Tibial artery (tissue), 4 donors: ENCODE results near the gene RPRD1B.

Experiments
- DNase-seq, 2 donors: peaks; one replicate each; pipeline ENCODE4 v3.0.0-alpha.2; 2019
- H3K27ac ChIP-seq, 2 donors: fragments of 200-600 bp; sonication (generic) in 1 of 2; 1 replicate in 1 of 2; 2 replicates in 1 of 2; pipeline ENCODE4 v1.5.1; 2018 to 2019; ENCODE audit warnings: mild to moderate bottlenecking in 1 of 2
- H3K27me3 ChIP-seq, 2 donors: fragments of 200-600 bp; sonication (generic) in 1 of 2; one replicate each; pipeline versions ENCODE4 v1.5.1 to v1.6.0; 2016 to 2019
- H3K36me3 ChIP-seq, 3 donors: fragments of 200-600 bp; sonication (generic) in 2 of 3; one replicate each; pipeline ENCODE4 v1.5.1; 2016 to 2019; ENCODE audit warnings: mild to moderate bottlenecking in 2 of 3
- H3K4me1 ChIP-seq, 4 donors: fragments of 200-600 bp; sonication (generic) in 2 of 4; 1 replicate in 3 of 4; 2 replicates in 1 of 4; pipeline ENCODE4 v1.5.1; 2016 to 2019
- H3K4me3 ChIP-seq, 2 donors: fragments of 200-600 bp; sonication (generic) in 1 of 2; 1 replicate in 1 of 2; 2 replicates in 1 of 2; pipeline ENCODE4 v1.5.1; 2018 to 2019; ENCODE audit warnings: mild to moderate bottlenecking in 2 of 2
- H3K9me3 ChIP-seq, 3 donors: fragments of 200-600 bp; sonication (generic) in 1 of 3; one replicate each; pipeline ENCODE4 v1.5.1; 2016 to 2019
- CTCF ChIP-seq, 2 experiments: fragments of 200-600 bp in 1 of 2; fragments of 450-650 bp in 1 of 2; IDR thresholded peaks; one replicate each; pipeline ENCODE4 v1.5.1; 2017 to 2019; ENCODE audit warnings: antibody characterized with exemption in 2 of 2, mild to moderate bottlenecking in 1 of 2, moderate library complexity in 1 of 2
- intact Hi-C: fragments of 100-400 bp; cut with DNase I; formaldehyde crosslinking; loops from one replicate; pipeline ENCODE4 v1.15.0; 2023; ENCODE audit warnings: low total_unique reads

The RPRD1B gene

DNA sequence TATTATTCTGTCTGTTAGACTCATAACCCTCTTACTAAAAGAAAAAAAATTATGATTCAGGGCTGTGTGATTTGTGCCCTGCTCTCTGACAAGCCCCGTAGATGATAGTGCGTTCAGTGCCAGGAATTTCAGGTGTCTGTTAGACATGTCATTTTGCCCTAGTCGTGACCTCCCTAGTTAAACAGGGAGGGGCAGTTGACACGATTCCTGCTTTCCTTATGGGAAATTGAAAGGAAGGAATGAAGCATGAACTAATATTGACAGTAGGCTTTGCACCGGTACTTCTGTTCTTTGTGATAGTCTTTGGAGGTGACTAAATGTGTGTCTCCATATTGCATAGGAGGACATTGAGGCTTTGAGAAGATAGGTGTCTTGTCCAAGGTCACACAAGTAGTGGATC, 26.3 kb downstream of the RPRD1B start:
- no peak for DNase-seq
- TF ChIP-seq CTCF (IDR thresholded peaks at IDR 0.05) = no peak
- H3K9me3 ChIP-seq = no peaks in the 10 kb centered on the region
- no peak overlapping the region for H3K27ac ChIP-seq
- intact Hi-C loops = loop anchor here (2.0 kb wide), 1 partner anchor 163 kb away; no protein-coding TSS in a partner anchor
- H3K4me3 ChIP-seq = no peak overlapping the region
- H3K27me3 ChIP-seq = no peaks in the 10 kb centered on the region
- peaks cover 34 to 81% (median 36%) of the 10 kb centered on the region in 3 donors for H3K36me3 ChIP-seq
- H3K4me1 ChIP-seq = peaks cover 0 to 4% (median 0%) of the 10 kb centered on the region in 4 donors

DNA sequence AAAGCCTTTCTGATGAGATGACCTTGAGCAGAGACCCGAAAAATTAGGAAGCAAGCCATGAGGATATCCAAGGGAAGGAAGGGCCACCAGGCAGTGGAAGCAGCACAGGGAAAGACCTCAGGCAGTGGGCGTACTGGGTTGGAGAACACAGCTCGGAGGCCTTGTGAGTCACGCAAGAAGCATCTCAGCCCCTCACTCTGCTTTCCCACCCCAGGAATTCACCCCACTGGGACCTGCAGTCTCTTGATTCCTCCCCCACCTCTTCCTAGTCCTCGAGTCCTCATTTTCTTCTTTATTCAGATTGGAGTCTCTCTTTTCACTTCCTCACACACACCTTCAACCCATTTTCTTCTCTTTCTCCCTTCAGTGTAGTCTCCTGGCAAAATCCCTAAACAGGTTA, 27.0 kb downstream of the RPRD1B start:
- Histone ChIP-seq H3K4me3 (no peak overlapping the region), H3K9me3 (no peaks in the 10 kb centered on the region), H3K4me1 (peaks cover 0 to 7% (median under 1%) of the 10 kb centered on the region in 4 donors), H3K27ac (no peak overlapping the region), H3K36me3 (peaks cover 34 to 78% (median 36%) of the 10 kb centered on the region in 3 donors), H3K27me3 (no peaks in the 10 kb centered on the region)
- no peak for TF ChIP-seq CTCF (IDR thresholded peaks at IDR 0.05)
- no peak for DNase-seq
- intact Hi-C loops = no loop called here

DNA sequence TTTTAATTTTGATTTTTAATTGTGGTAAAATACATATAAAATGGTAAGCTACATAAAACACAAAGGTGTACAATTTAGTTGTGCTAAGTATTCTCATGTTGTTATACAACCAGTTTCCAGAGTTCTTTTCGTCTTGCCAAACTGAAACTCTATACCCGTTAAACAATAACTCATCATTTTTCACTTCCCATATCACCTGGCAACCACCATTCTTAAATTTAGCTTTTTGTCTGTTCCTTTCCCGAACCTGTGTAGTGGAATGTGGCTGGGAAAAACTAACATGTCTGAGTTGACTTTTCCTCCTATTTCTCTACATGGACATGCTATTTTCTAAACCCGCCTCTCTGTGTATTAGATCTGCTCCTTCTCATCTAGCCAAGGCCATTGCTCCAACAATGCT, 27.6 kb downstream of the RPRD1B start:
- Histone ChIP-seq H3K4me1 (peaks cover 0 to 12% (median 6%) of the 10 kb centered on the region in 4 donors), H3K36me3 (peaks cover 34 to 75% (median 42%) of the 10 kb centered on the region in 3 donors), H3K4me3 (no peak overlapping the region), H3K27me3 (no peaks in the 10 kb centered on the region), H3K27ac (no peak overlapping the region), H3K9me3 (no peaks in the 10 kb centered on the region)
- DNase-seq = no peak
- TF ChIP-seq CTCF (IDR thresholded peaks at IDR 0.05) = no peak
- intact Hi-C loops = no loop called here

DNA sequence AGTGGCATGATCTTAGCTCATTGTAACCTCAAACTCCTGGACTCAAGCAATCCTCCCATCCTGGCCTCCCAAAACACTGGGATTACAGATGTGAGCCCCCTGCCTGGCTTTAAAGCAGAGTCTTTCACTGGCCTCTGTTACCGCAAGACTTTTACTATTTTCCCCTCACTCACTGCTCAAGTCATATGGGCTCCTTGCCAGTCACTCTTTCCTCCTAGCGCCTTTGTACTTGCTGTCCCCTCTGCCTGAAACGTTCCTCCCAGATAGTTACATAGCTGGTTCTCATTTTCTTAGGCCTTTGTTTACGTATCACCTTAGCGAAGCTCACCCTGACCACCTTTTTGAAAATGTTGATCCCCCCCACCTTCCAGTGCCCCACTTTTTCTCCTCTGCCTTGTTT, 29.3 kb downstream of the RPRD1B start:
- no peak for TF ChIP-seq CTCF (IDR thresholded peaks at IDR 0.05)
- intact Hi-C loops = no loop called here
- Histone ChIP-seq H3K4me3 (no peak overlapping the region), H3K27ac (no peak overlapping the region), H3K36me3 (peaks cover 32 to 89% (median 56%) of the 10 kb centered on the region in 3 donors), H3K27me3 (no peaks in the 10 kb centered on the region), H3K4me1 (peaks cover 0 to 27% (median 13%) of the 10 kb centered on the region in 4 donors), H3K9me3 (no peaks in the 10 kb centered on the region)
- no peak for DNase-seq

GRCh38 chr20:38063911-38064530, 30.5 kb downstream of the RPRD1B start:
- Histone ChIP-seq H3K4me3 (no peak overlapping the region), H3K9me3 (no peaks in the 10 kb centered on the region), H3K4me1 (peaks cover 0 to 27% (median 13%) of the 10 kb centered on the region in 4 donors), H3K36me3 (peaks cover 20 to 86% (median 58%) of the 10 kb centered on the region in 3 donors), H3K27me3 (no peaks in the 10 kb centered on the region), H3K27ac (no peak overlapping the region)
- no peak for TF ChIP-seq CTCF (IDR thresholded peaks at IDR 0.05)
- no peak for DNase-seq
- intact Hi-C loops = no loop called here
